HEK293T (cell line): ENCODE data around the gene CDSN.

ENCODE experiments used
- BHLHE40 ChIP-seq: fragments of 450-650 bp; IDR thresholded peaks from 2 replicates; pipeline ENCODE4 v1.6.1; 2016; ENCODE audit warnings: mild to moderate bottlenecking, moderate library complexity, borderline replicate concordance
- ELF4 ChIP-seq: fragments of 450-650 bp; IDR thresholded peaks from 2 replicates; pipeline ENCODE4 v1.6.1; 2017; ENCODE audit warnings: antibody characterized with exemption
- FOXM1 ChIP-seq: fragments of 450-650 bp; IDR thresholded peaks from 2 replicates; pipeline ENCODE4 v1.6.1; 2017; ENCODE audit warnings: mild to moderate bottlenecking, borderline replicate concordance
- L3MBTL2 ChIP-seq: fragments of 450-650 bp; conservative IDR thresholded peaks from 2 replicates; pipeline ENCODE4 v1.6.1; 2016; ENCODE audit warnings: mild to moderate bottlenecking
- LEF1 ChIP-seq: fragments of 450-650 bp; IDR thresholded peaks from 2 replicates; pipeline ENCODE4 v1.6.1; 2017; ENCODE audit warnings: mild to moderate bottlenecking, borderline replicate concordance
- NFRKB ChIP-seq: fragments of 450-650 bp; IDR thresholded peaks from 2 replicates; pipeline ENCODE4 v1.6.1; 2016; ENCODE audit warnings: mild to moderate bottlenecking, moderate library complexity
- SP1 ChIP-seq: fragments of 450-650 bp; IDR thresholded peaks from 2 replicates; pipeline ENCODE4 v1.6.1; 2017
- SUZ12 ChIP-seq: fragments of 450-650 bp; IDR thresholded peaks from 2 replicates; pipeline ENCODE4 v1.6.1; 2016; ENCODE audit warnings: mild to moderate bottlenecking

DNA sequence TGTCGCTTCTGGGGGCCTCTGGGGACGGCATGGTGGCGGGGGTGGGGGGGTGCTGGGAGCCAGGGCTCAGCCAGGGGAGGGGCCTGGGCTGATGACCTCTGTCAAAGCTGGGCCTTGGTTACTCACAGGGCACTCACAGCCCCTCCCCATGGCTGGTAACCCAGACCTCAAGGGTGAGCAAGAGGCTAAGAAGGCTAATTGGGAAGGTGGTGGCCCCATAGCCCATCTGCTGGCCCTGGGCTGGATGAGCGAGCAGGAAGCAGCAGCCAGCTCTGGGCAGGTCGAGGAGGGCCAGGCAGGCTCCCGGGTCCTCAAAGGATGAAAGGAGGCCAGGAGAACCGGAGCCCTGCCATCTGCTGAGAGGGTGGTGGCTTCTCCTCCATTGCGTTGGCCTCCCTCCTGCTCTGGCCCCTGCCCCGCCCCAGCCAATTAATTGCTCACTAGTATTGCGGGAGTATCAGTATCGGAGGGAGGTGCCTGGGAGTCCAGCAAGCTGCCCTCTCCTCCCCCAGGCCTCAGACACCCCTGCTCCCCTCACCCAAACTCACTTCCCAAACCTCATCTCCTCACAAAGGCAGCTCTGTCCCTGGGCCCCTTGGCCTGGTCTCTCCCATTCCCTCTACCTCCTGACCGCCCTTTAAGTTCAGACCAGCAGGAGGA is 1.0 kb upstream of the CDSN start:
- no peak for TF ChIP-seq L3MBTL2
- no peak for TF ChIP-seq BHLHE40
- no peak for TF ChIP-seq SP1
- no peak for TF ChIP-seq FOXM1
- no peak for TF ChIP-seq NFRKB
- no peak for TF ChIP-seq LEF1
- TF ChIP-seq ELF4, result no peak
- TF ChIP-seq SUZ12, result no peak
